ENCODE measurements around the gene ZBTB17.

ZBTB17 gene

DNA sequence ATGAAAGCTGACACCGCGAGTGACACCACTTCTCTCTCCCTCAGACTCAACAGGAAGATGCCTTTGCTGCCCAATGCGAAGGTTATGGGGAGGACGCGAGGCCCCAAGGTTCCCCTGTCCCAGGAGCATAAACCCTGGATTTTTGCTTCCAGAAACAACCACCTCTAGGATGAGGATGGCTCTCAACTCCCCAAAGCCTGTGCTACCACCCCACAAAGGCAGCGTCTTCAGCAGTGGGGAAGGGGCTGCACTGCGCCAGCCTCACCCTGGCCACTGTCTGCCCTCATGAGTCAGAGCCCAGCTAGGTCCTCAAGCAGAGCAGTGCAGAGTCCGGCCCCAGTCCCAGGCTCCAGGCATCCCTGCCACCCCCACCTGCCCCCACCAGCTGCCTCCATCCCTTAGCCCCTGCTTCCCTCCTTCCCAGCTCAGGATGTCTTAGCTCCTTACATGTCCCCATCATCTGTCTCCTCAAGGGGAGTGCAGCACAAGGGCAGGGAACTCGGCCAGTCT lies 21.2 kb upstream of the ZBTB17 start:
- Histone ChIP-seq H3K4me3 (ENCODE audit: extremely low read depth, insufficient read depth, low read length, poor library complexity, severe bottlenecking) (no peak overlapping the region), H3K4me1 (ENCODE audit: control insufficient read depth, insufficient read depth, low read length, poor library complexity, severe bottlenecking) (no peaks in the 10 kb centered on the region), H3K36me3 (ENCODE audit: control insufficient read depth, insufficient read depth, low read length) (no peaks in the 10 kb centered on the region), H3K9me3 (ENCODE audit: control insufficient read depth, low read length) (no peaks in the 10 kb centered on the region), H3K27ac (ENCODE audit: low read depth, low read length, severe bottlenecking) (no peak overlapping the region)
- 86 to 89% methylated on average over 7 to 8 of the region's 9 CpGs for WGBS, 2 experiments (ENCODE audit: insufficient coverage in 2 of 2)

DNA sequence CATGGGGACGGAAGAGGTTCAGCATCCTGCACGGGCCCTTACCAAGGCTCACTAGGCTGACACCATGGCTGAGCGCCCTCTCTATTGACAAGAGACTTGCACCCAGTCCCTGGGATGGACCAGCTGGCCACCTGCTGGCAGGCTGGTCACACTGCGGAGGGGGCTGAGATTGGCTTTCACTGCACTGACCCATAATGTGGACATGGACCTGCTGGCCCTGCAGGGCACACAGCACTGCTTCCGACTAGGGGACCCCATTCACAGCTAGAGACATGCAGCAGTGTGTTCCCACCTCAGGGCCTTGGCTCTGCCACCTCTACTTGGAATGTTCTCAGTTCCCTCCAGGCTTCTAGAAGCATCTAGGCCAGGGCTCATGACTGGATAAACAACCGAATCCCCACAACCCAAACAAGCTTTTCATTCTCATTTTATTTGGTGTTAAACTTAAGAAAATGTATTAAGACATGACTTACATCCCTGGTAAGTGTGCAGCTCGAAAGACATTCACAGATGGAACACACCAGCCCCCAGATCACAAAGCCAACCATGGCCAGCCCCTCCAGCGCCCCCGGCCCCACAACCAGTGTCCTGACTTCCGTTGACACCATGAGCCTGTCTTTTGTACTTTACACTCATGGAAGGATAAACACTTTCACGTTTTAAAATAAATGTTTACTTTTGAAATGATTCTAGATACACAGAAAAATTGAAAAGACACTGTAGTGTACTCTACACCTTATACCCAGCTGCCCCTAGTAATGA lies 18.9 kb upstream of the ZBTB17 start:
- no peak overlapping the region for H3K4me3 ChIP-seq (ENCODE audit: extremely low read depth, insufficient read depth, low read length, poor library complexity, severe bottlenecking)
- 67 to 72% methylated on average over 5 to 8 of the region's 11 CpGs for WGBS, 2 experiments (ENCODE audit: insufficient coverage in 2 of 2)
- no peaks in the 10 kb centered on the region for H3K4me1 ChIP-seq (ENCODE audit: control insufficient read depth, insufficient read depth, low read length, poor library complexity, severe bottlenecking)
- H3K9me3 ChIP-seq (ENCODE audit: control insufficient read depth, low read length): no peaks in the 10 kb centered on the region
- H3K27ac ChIP-seq (ENCODE audit: low read depth, low read length, severe bottlenecking): no peak overlapping the region
- no peaks in the 10 kb centered on the region for H3K36me3 ChIP-seq (ENCODE audit: control insufficient read depth, insufficient read depth, low read length)

DNA sequence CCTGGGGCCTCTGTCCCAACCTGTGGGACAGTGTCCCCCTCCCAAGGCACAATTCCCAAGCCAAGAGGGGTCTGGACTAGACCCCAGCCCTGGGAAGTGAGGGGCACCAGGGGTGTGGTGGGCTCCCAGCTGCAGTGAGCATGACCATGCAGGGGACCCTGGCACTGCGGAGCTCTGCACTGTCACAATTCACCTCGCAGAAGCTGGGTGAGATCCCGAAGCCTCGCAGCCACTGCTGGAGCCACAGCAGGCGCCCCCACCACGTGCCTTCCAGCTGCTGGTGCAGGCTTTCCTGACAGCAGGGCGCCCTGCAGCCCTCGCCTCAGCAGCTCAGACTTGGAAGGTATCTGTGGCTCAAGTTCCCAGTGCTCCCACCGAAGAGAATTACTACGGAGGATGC lies 18.2 kb upstream of the ZBTB17 start:
- Histone ChIP-seq H3K9me3 (ENCODE audit: control insufficient read depth, low read length) (no peaks in the 10 kb centered on the region), H3K36me3 (ENCODE audit: control insufficient read depth, insufficient read depth, low read length) (no peaks in the 10 kb centered on the region), H3K4me3 (ENCODE audit: extremely low read depth, insufficient read depth, low read length, poor library complexity, severe bottlenecking) (no peak overlapping the region), H3K4me1 (ENCODE audit: control insufficient read depth, insufficient read depth, low read length, poor library complexity, severe bottlenecking) (no peaks in the 10 kb centered on the region), H3K27ac (ENCODE audit: low read depth, low read length, severe bottlenecking) (no peak overlapping the region)
- WGBS, 2 experiments (ENCODE audit: insufficient coverage in 2 of 2): 92 to 94% methylated on average over 10 of the region's 10 CpGs

DNA sequence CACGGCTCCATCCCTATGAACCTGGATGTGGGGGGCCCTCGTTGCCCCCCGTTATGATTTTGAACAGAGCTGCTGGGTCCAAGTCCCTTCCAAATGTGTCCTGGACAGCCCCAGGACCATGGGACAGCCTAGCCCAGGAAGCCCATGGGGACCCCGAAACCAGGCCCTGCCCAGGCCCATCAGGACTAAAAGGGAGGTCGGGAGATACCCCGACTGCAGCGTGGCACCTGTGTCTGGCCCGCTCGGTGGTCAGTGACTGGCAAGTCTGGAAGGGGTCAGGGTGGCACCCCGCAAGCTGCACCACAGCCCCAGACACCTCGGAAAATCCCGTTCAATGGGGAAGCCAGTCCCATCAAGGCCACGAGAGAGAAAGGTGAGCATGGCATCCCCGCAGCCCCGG lies 17.8 kb upstream of the ZBTB17 start:
- Histone ChIP-seq H3K27ac (ENCODE audit: low read depth, low read length, severe bottlenecking) (no peak overlapping the region), H3K4me1 (ENCODE audit: control insufficient read depth, insufficient read depth, low read length, poor library complexity, severe bottlenecking) (no peaks in the 10 kb centered on the region), H3K9me3 (ENCODE audit: control insufficient read depth, low read length) (no peaks in the 10 kb centered on the region), H3K36me3 (ENCODE audit: control insufficient read depth, insufficient read depth, low read length) (no peaks in the 10 kb centered on the region), H3K4me3 (ENCODE audit: extremely low read depth, insufficient read depth, low read length, poor library complexity, severe bottlenecking) (no peak overlapping the region)
- 96% methylated on average over 12 to 15 of the region's 15 CpGs for WGBS, 2 experiments (ENCODE audit: insufficient coverage in 2 of 2)

DNA sequence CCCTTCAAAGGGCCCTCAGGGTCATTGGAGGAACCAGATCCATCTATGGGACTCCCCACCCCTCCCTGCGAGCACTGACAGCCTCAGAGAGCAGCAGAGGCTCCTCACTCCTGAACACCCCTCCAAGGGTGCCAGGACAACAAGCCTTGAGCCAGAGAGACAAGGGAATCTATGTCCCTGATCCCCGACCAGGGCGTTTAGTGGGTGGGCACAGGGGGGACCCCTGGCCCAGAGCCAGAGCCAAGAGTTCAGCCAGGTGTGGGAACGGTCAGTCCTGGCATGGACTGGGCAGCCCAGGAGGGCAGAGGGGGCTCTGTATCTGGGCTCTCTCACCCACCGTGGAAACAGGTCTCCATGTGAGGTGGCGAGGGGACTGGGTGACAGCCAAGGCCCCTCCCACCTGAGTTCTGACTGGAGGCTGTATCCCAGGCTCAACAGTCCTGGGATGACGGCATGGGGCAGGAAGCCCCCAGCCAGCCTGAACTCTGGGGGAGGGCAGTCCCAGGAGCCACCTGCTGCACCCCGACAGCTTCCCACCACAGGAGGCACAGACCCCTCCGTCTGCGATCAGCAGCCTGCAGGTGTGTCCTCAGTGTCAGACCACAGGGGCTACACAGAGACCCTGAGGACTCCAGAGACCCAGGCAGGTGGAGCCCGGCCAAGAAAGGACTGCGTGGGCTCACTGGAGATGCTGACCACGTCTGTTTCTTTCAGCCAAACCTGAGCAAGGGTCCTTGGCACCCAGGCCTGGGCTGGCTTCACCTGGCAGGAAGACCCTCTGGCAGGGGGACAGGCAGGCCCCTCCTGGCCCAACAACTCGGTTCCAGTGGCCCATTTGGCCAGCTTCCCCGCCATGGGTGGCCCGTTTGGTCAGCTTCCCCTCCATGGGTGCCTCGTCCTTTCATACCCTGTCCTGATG lies 16.9 kb upstream of the ZBTB17 start:
- Histone ChIP-seq H3K36me3 (ENCODE audit: control insufficient read depth, insufficient read depth, low read length) (no peaks in the 10 kb centered on the region), H3K9me3 (ENCODE audit: control insufficient read depth, low read length) (no peaks in the 10 kb centered on the region), H3K4me1 (ENCODE audit: control insufficient read depth, insufficient read depth, low read length, poor library complexity, severe bottlenecking) (no peaks in the 10 kb centered on the region), H3K4me3 (ENCODE audit: extremely low read depth, insufficient read depth, low read length, poor library complexity, severe bottlenecking) (no peak overlapping the region), H3K27ac (ENCODE audit: low read depth, low read length, severe bottlenecking) (no peak overlapping the region)
- 92 to 93% methylated on average over 16 of the region's 17 CpGs for WGBS, 2 experiments (ENCODE audit: insufficient coverage in 2 of 2)

DNA sequence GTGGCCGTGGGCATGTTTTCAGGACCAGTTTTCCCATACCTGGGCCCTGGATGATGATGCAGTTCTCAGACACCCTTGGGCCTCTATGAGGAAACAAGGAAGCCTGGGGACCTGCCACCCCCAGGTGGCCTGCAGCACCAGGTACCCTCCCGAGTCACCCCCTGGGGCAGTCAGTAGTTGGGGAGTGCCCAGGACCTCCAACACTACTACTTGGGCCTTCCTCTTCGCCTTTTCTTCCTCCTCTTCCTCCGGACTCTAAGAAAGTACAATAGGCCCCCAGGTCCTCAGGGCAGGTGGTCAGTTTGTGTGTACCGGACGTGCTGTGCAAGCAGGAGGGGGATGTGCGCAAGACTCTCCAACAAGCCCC lies 16.3 kb upstream of the ZBTB17 start:
- Histone ChIP-seq H3K36me3 (ENCODE audit: control insufficient read depth, insufficient read depth, low read length) (no peaks in the 10 kb centered on the region), H3K27ac (ENCODE audit: low read depth, low read length, severe bottlenecking) (no peak overlapping the region), H3K9me3 (ENCODE audit: control insufficient read depth, low read length) (no peaks in the 10 kb centered on the region), H3K4me1 (ENCODE audit: control insufficient read depth, insufficient read depth, low read length, poor library complexity, severe bottlenecking) (no peaks in the 10 kb centered on the region), H3K4me3 (ENCODE audit: extremely low read depth, insufficient read depth, low read length, poor library complexity, severe bottlenecking) (no peak overlapping the region)
- 92 to 100% methylated on average over 3 to 6 of the region's 7 CpGs for WGBS, 2 experiments (ENCODE audit: insufficient coverage in 2 of 2)

DNA sequence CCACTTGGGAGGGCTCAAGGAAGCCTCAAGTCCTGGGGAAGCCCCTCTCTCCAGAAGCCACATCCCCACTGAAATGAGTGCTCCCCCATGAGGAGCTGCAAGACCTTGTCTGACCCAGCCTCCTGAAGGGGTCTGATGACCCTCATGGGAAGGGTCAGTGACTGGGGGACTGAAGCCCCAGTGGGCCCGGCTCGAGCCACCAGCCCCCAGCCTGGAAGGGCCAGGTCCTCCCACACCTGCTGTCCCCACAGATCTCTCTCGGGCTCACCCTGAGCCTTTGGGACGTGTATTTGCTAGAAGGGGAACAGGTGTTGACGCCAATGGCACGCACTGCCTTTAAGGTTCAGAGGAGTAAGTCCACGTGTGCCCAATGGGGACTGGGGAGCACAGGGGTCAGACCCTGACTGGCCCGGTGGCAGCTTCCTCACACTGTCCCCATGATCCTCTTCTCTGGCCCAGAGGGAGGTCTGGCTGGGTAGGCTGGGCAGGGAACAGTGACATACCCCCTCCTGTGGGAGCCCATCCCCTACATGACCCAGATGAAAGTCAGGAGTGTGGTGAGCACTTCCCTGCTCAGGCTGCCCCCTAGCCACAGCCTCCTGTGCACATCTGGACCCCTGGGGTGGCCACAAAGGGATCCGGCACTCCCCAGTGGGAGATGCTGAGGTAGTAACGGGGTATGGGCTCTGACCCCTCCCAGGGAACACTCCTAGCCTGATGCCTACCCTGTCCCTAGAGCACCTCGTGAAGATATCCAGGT lies 15.7 kb upstream of the ZBTB17 start:
- 84 to 88% methylated on average over 8 of the region's 11 CpGs for WGBS, 2 experiments (ENCODE audit: insufficient coverage in 2 of 2)
- Histone ChIP-seq H3K4me3 (ENCODE audit: extremely low read depth, insufficient read depth, low read length, poor library complexity, severe bottlenecking) (no peak overlapping the region), H3K4me1 (ENCODE audit: control insufficient read depth, insufficient read depth, low read length, poor library complexity, severe bottlenecking) (no peaks in the 10 kb centered on the region), H3K36me3 (ENCODE audit: control insufficient read depth, insufficient read depth, low read length) (no peaks in the 10 kb centered on the region), H3K27ac (ENCODE audit: low read depth, low read length, severe bottlenecking) (no peak overlapping the region), H3K9me3 (ENCODE audit: control insufficient read depth, low read length) (no peaks in the 10 kb centered on the region)

DNA sequence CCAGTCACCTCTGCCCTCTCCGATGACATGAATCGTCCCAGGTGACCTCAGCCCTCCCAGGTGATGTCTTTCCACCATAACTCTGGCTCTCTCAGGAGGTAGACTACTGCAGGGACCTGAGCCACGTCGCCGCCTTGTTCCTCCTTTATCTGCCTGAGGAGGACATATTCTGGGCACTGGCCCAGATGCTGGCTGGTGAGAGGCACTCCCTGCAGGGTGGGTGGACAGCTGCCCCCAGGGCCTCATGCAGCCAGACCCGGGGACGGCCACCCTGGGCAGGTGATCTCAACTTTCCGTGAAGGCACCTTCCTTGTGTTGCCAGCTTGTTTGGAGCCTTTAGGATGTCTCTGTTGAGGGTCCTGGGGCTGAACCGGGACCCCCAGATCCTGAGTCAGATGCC lies 13.9 kb upstream of the ZBTB17 start:
- 94 to 100% methylated on average over 3 to 7 of the region's 9 CpGs for WGBS, 2 experiments (ENCODE audit: insufficient coverage in 2 of 2)
- Histone ChIP-seq H3K27ac (ENCODE audit: low read depth, low read length, severe bottlenecking) (no peak overlapping the region), H3K4me1 (ENCODE audit: control insufficient read depth, insufficient read depth, low read length, poor library complexity, severe bottlenecking) (peaks cover 4% of the 10 kb centered on the region), H3K36me3 (ENCODE audit: control insufficient read depth, insufficient read depth, low read length) (no peaks in the 10 kb centered on the region), H3K4me3 (ENCODE audit: extremely low read depth, insufficient read depth, low read length, poor library complexity, severe bottlenecking) (no peak overlapping the region), H3K9me3 (ENCODE audit: control insufficient read depth, low read length) (no peaks in the 10 kb centered on the region)

DNA sequence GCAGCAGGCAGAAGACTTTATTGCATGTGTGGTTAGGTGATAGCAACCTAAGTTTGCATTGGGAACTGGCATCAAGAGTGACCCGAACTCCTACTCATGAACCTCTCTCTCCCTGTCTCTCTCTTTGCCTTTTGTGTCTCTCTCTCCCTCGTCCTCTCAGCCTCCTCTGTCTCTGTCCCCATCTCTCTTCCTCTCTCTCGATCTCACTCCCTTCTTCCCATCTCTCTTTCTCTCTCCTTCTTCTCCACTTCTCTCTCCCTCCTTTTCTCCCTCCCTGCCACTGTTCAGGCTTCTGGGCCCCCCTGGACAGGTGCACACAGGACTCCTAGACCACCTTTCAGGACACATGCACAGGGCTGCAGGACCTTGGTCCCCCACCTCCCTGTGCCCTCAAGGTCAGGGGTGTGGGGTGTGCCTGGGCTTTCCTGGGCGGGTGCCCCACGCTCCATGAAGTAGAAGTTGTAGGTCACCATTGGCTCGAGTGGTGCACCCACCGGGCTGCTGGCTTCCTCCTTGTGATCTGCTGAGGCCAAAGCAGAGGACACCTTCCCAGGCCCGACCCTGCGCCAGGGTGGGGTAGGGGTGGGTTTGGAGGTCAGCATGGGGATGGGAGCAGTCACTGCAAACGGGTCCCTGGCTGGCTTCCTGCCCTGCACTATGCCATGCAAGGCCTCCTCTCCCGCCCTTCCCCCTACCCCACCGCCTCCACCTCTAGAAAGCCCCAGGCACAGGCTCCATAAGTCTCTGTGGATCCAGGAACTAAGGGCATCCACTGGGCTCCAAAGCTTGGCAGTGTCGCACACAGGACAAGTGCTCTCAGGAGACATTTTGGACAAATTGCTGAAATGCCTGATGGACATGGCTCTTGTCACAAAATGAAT lies 13.2 kb upstream of the ZBTB17 start:
- Histone ChIP-seq H3K36me3 (ENCODE audit: control insufficient read depth, insufficient read depth, low read length) (no peaks in the 10 kb centered on the region), H3K4me1 (ENCODE audit: control insufficient read depth, insufficient read depth, low read length, poor library complexity, severe bottlenecking) (peaks cover 4% of the 10 kb centered on the region), H3K27ac (ENCODE audit: low read depth, low read length, severe bottlenecking) (no peak overlapping the region), H3K9me3 (ENCODE audit: control insufficient read depth, low read length) (no peaks in the 10 kb centered on the region), H3K4me3 (ENCODE audit: extremely low read depth, insufficient read depth, low read length, poor library complexity, severe bottlenecking) (no peak overlapping the region)
- 82 to 91% methylated on average over 10 to 11 of the region's 13 CpGs for WGBS, 2 experiments (ENCODE audit: insufficient coverage in 2 of 2)

All from mesodermal cell (in vitro differentiated cells).